PC-3 (cell line): ENCODE measurements around the gene ACKR3.

ENCODE experiments used
- CTCF ChIP-seq: fragments of 300-600 bp; sonication (generic); conservative IDR thresholded peaks from 2 replicates; pipeline ENCODE4 v1.5.1; 2017; ENCODE audit warnings: antibody characterized with exemption, low read depth, mild to moderate bottlenecking, low read length
- EZH2 ChIP-seq: fragments of 300-600 bp; sonication (generic); IDR thresholded peaks from one replicate; pipeline ENCODE4 v1.6.1; 2017; ENCODE audit warnings: antibody characterized with exemption, mild to moderate bottlenecking, low read length; ENCODE audit not compliant: unreplicated experiment
- EZH2phosphoT487 ChIP-seq: fragments of 300-600 bp; sonication (generic); IDR thresholded peaks from 2 replicates; pipeline ENCODE4 v1.6.1; 2018; ENCODE audit warnings: mild to moderate bottlenecking, antibody characterized with exemption, low read length, borderline replicate concordance

- no peak for TF ChIP-seq CTCF
- no peak for TF ChIP-seq EZH2
- TF ChIP-seq EZH2phosphoT487, result no peak
Measured at GRCh38 chr2:236625156-236625690, 55.6 kb downstream of the ACKR3 start.
